Common myeloid progenitor, CD34-positive (primary cell): ENCODE measurements around the gene NUCB2.

Experiments
- CTCF ChIA-PET: fragments of 350-600 bp; sonication (Branson Sonifier 250); formaldehyde crosslinking; loops from one replicate; lab custom pipeline; 2021; ENCODE audit warnings: antibody characterized with exemption; lab: Charles Lee
- POLR2A ChIA-PET: fragments of 350-600 bp; sonication (Branson Sonifier 250); formaldehyde crosslinking; loops from one replicate; lab custom pipeline; 2021; ENCODE audit warnings: antibody characterized with exemption; lab: Charles Lee
- DNase-seq, 3 donors: peaks; one replicate each; pipeline versions ENCODE4 v3.0.0 to v3.0.0-alpha.2; 2013
- H3K27ac ChIP-seq, 2 experiments: 1 replicate in 1 of 2; 2 replicates in 1 of 2; pipeline ENCODE4 v1.7.0; 2013; ENCODE audit warnings: inconsistent platforms in 2 of 2, low read length in 2 of 2, mild to moderate bottlenecking in 2 of 2, low read depth in 1 of 2, moderate library complexity in 1 of 2; ENCODE audit not compliant: severe bottlenecking in 2 of 2, insufficient read depth in 1 of 2, poor library complexity in 1 of 2
- H3K27me3 ChIP-seq, 5 experiments: replicated peaks in 2 of 5; 1 replicate in 3 of 5; 2 replicates in 2 of 5; pipeline versions ENCODE4 v1.6.1 to v1.7.0; 2013; ENCODE audit warnings: low read length in 4 of 5, mild to moderate bottlenecking in 2 of 5, moderate library complexity in 2 of 5, inconsistent platforms in 1 of 5; ENCODE audit not compliant: insufficient read depth in 5 of 5, control insufficient read depth in 4 of 5
- H3K36me3 ChIP-seq, 4 experiments: 1 replicate in 2 of 4; 2 replicates in 2 of 4; pipeline versions ENCODE4 v1.6.1 to v1.7.0; 2013; ENCODE audit warnings: low read length in 3 of 4, control low read depth in 1 of 4, mild to moderate bottlenecking in 1 of 4; ENCODE audit not compliant: control insufficient read depth in 4 of 4, insufficient read depth in 4 of 4
- H3K4me1 ChIP-seq, 4 experiments: 1 replicate in 3 of 4; 2 replicates in 1 of 4; pipeline versions ENCODE4 v1.6.1 to v1.7.1; 2013; ENCODE audit warnings: low read length in 3 of 4, mild to moderate bottlenecking in 3 of 4, control low read depth in 1 of 4, inconsistent platforms in 1 of 4, moderate library complexity in 1 of 4; ENCODE audit not compliant: control insufficient read depth in 4 of 4, insufficient read depth in 4 of 4; ENCODE audit errors: control extremely low read depth in 1 of 4
- H3K4me3 ChIP-seq, 7 experiments: 1 replicate in 4 of 7; 2 replicates in 3 of 7; pipeline versions ENCODE4 v1.5.1 to v1.7.0; 2013; ENCODE audit warnings: mild to moderate bottlenecking in 7 of 7, low read length in 6 of 7, moderate library complexity in 6 of 7, inconsistent platforms in 2 of 7, low read depth in 2 of 7, control low read depth in 1 of 7; ENCODE audit not compliant: insufficient read depth in 4 of 7, control insufficient read depth in 1 of 7; ENCODE audit errors: extremely low read depth in 1 of 7
- H3K9me3 ChIP-seq, 5 experiments: 1 replicate in 4 of 5; 2 replicates in 1 of 5; pipeline versions ENCODE4 v1.6.1 to v1.7.1; 2013; ENCODE audit warnings: low read length in 4 of 5, mild to moderate bottlenecking in 2 of 5, inconsistent platforms in 1 of 5, low read depth in 1 of 5, moderate library complexity in 1 of 5; ENCODE audit not compliant: control insufficient read depth in 4 of 5, insufficient read depth in 2 of 5; ENCODE audit errors: control extremely low read depth in 1 of 5
- WGBS: methylation state at CpG from one replicate; pipeline ENCODE4 v1.1.5; 2013; ENCODE audit not compliant: insufficient coverage; 5-methylcytosine and 5-hydroxymethylcytosine counted together

The NUCB2 gene

GRCh38 chr11:17314904-17315426 is 38.4 kb downstream of the NUCB2 start:
- DNase-seq = no peak
- no peaks in the 10 kb centered on the region for H3K27me3 ChIP-seq
- H3K27ac ChIP-seq = no peak overlapping the region
- peaks cover 20 to 91% (median 48%) of the 10 kb centered on the region in 4 experiments for H3K36me3 ChIP-seq
- ChIA-PET CTCF (no interaction called here), POLR2A (no interaction called here)
- WGBS = no CpG with 5 or more reads among the region's 1 CpG
- H3K9me3 ChIP-seq = no peaks in the 10 kb centered on the region
- H3K4me3 ChIP-seq = no peak overlapping the region
- H3K4me1 ChIP-seq = no peaks in the 10 kb centered on the region

GRCh38 chr11:17328871-17329494 is 52.4 kb downstream of the NUCB2 start:
- H3K4me1 ChIP-seq = no peaks in the 10 kb centered on the region
- ChIA-PET POLR2A (no interaction called here), CTCF (interaction anchor here (1.3 to 2.0 kb wide), 2 partner anchors 10 to 15 kb away, joined by 3 to 6 read pairs; no protein-coding TSS in a partner anchor)
- WGBS = 98% methylated on average over 4 of the region's 5 CpGs
- no peaks in the 10 kb centered on the region for H3K9me3 ChIP-seq
- no peak overlapping the region for H3K4me3 ChIP-seq
- peaks cover 23 to 88% (median 55%) of the 10 kb centered on the region in 4 experiments for H3K36me3 ChIP-seq
- peak in 1 of 3 donors; percentile 6 for DNase-seq
- H3K27ac ChIP-seq = no peak overlapping the region
- H3K27me3 ChIP-seq = no peaks in the 10 kb centered on the region

DNA sequence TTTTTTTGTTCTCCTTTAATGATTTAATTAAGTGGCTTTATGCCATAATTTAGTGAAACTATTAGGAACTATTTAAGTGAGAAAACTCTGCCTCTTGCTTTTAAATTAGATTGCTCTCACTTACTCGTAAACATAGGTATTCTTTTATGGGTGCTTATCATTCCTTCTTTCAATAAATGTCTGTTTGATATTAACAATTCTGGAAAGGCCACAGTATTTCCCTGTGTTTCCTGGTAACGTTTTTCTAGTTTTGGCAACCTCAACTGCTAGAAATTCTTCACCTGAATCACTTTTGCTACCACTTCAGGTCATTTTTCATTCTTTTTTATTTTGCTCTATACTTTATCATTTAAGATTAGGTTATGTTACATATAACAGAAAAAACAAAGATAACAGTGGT is 55.1 kb downstream of the NUCB2 start:
- WGBS = 100% methylated on average over 1 of the region's 2 CpGs
- peaks cover 23 to 84% (median 57%) of the 10 kb centered on the region in 4 experiments for H3K36me3 ChIP-seq
- H3K9me3 ChIP-seq = no peaks in the 10 kb centered on the region
- H3K4me1 ChIP-seq = no peaks in the 10 kb centered on the region
- no peak overlapping the region for H3K4me3 ChIP-seq
- no peaks in the 10 kb centered on the region for H3K27me3 ChIP-seq
- no peak for DNase-seq
- CTCF ChIA-PET = no interaction called here
- POLR2A ChIA-PET = no interaction called here
- no peak overlapping the region for H3K27ac ChIP-seq

- DNase-seq = no peak
- no peaks in the 10 kb centered on the region for H3K27me3 ChIP-seq
- no peak overlapping the region for H3K4me3 ChIP-seq
- H3K4me1 ChIP-seq = no peaks in the 10 kb centered on the region
- peaks cover 25 to 77% (median 44%) of the 10 kb centered on the region in 4 experiments for H3K36me3 ChIP-seq
- CTCF ChIA-PET = interaction anchor here (1.1 to 1.5 kb wide), 2 partner anchors 15 to 110 kb away, joined by 3 to 5 read pairs; no protein-coding TSS in a partner anchor
- H3K27ac ChIP-seq = no peak overlapping the region
- WGBS = 100% methylated on average over 1 of the region's 4 CpGs
- POLR2A ChIA-PET = no interaction called here
- H3K9me3 ChIP-seq = no peaks in the 10 kb centered on the region
Observed at GRCh38 chr11:17333799-17334586, 57.5 kb downstream of the NUCB2 start.

- ChIA-PET CTCF (no interaction called here), POLR2A (no interaction called here)
- DNase-seq = no peak
- WGBS = 100% methylated on average over 1 of the region's 2 CpGs
- H3K27ac ChIP-seq = no peak overlapping the region
- no peaks in the 10 kb centered on the region for H3K4me1 ChIP-seq
- no peak overlapping the region for H3K4me3 ChIP-seq
- no peaks in the 10 kb centered on the region for H3K27me3 ChIP-seq
- H3K36me3 ChIP-seq = peaks cover 8 to 33% (median 9%) of the 10 kb centered on the region in 4 experiments
- no peaks in the 10 kb centered on the region for H3K9me3 ChIP-seq
Observed at GRCh38 chr11:17343257-17343656, 66.7 kb downstream of the NUCB2 start.

DNA sequence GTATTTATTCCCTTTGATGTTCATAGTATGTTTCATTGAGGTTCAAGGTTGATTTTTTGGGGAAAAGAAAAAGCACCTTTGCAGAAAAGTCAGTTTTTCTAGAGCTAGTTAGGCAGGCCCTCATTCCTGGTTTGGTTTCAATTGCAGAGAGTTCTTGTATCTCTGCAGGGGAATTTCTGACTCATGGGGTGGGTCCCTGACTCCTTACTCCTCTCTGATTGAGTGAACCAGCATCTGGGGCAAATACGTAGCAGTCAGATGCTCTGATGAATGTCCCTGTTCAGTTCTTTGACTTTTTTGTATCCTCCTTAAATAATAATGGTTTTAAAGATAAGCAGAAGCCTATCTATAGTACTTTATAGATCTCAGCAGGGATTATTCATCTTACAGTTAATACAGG is 67.4 kb downstream of the NUCB2 start:
- Histone ChIP-seq H3K27me3 (no peaks in the 10 kb centered on the region), H3K27ac (no peak overlapping the region), H3K9me3 (no peaks in the 10 kb centered on the region), H3K36me3 (peaks cover 7 to 33% (median 9%) of the 10 kb centered on the region in 4 experiments), H3K4me3 (no peak overlapping the region), H3K4me1 (no peaks in the 10 kb centered on the region)
- WGBS = no CpG with 5 or more reads among the region's 1 CpG
- ChIA-PET POLR2A (no interaction called here), CTCF (interaction anchor here (1.4 to 2.0 kb wide), 3 partner anchors 14 to 184 kb away, joined by 4 to 5 read pairs (median 4); no protein-coding TSS in a partner anchor)
- DNase-seq = no peak
